Breast epithelium (tissue), 3 donors: ENCODE data around the gene DDT.

Experiments
- POLR2A ChIP-seq: fragments of 450-650 bp; IDR thresholded peaks from one replicate; pipeline ENCODE4 v1.6.1; 2016; ENCODE audit warnings: antibody characterized with exemption, mild to moderate bottlenecking, moderate library complexity
- POLR2AphosphoS5 ChIP-seq, 3 donors: sonication (generic); formaldehyde crosslinking; IDR thresholded peaks; one replicate each; pipeline ENCODE4 v1.6.1; 2017; ENCODE audit warnings: antibody characterized with exemption in 3 of 3
- TF ChIP-seq, protein P1 (sequence below), 3 donors: fragments of 450-650 bp; IDR thresholded peaks; one replicate each; pipeline ENCODE4 v1.5.1; 2016 to 2017; ENCODE audit warnings: antibody characterized with exemption in 3 of 3, mild to moderate bottlenecking in 3 of 3, moderate library complexity in 3 of 3

GRCh38 chr22:23969071-23969470 is 5.2 kb downstream of the DDT start:
- TF ChIP-seq POLR2A (no peak), POLR2AphosphoS5 (IDR thresholded peaks at IDR 0.05) (no peak)
- TF ChIP-seq, protein P1, sequence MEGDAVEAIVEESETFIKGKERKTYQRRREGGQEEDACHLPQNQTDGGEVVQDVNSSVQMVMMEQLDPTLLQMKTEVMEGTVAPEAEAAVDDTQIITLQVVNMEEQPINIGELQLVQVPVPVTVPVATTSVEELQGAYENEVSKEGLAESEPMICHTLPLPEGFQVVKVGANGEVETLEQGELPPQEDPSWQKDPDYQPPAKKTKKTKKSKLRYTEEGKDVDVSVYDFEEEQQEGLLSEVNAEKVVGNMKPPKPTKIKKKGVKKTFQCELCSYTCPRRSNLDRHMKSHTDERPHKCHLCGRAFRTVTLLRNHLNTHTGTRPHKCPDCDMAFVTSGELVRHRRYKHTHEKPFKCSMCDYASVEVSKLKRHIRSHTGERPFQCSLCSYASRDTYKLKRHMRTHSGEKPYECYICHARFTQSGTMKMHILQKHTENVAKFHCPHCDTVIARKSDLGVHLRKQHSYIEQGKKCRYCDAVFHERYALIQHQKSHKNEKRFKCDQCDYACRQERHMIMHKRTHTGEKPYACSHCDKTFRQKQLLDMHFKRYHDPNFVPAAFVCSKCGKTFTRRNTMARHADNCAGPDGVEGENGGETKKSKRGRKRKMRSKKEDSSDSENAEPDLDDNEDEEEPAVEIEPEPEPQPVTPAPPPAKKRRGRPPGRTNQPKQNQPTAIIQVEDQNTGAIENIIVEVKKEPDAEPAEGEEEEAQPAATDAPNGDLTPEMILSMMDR (IDR thresholded peaks at IDR 0.05): no peak
